ENCODE measurements around the gene ARL10. TPM values are rescaled to one million over a fixed set of nuclear protein-coding genes. Genes with fewer than 3 reads are reported as not detected.

ARL10 gene
- total and polyA plus RNA-seq, 4 donors: 0.35 to 2.2 (median 1.5) TPM

- TF ChIP-seq, protein P1, sequence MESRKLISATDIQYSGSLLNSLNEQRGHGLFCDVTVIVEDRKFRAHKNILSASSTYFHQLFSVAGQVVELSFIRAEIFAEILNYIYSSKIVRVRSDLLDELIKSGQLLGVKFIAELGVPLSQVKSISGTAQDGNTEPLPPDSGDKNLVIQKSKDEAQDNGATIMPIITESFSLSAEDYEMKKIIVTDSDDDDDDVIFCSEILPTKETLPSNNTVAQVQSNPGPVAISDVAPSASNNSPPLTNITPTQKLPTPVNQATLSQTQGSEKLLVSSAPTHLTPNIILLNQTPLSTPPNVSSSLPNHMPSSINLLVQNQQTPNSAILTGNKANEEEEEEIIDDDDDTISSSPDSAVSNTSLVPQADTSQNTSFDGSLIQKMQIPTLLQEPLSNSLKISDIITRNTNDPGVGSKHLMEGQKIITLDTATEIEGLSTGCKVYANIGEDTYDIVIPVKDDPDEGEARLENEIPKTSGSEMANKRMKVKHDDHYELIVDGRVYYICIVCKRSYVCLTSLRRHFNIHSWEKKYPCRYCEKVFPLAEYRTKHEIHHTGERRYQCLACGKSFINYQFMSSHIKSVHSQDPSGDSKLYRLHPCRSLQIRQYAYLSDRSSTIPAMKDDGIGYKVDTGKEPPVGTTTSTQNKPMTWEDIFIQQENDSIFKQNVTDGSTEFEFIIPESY (IDR thresholded peaks at IDR 0.05): no peak
These were observed 60.5 kb downstream of the ARL10 start (continued) for GRCh38 chr5:176425791-176426190.

DNA sequence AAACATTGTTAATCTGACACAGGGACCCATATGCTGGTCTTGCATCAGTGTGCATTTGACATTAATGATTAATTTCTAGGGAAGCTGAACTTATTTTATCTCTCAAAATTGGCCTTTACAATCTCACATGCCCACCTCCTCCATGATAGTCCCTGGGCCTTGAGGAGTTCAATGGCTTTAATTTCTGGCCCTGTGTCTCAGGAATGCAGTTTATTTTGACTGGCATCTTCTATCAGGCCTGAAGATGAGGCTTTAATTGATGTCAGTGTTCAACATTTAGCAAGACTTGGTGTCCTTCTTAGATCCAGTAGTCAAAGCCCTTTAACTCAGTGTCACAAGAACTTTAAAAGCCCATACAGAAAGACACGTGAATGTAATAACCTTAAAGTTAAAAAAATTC lies 61.6 kb downstream of the ARL10 start:
- TF ChIP-seq NR2F2 (IDR thresholded peaks at IDR 0.05) (no peak), ATF3 (IDR thresholded peaks at IDR 0.05) (no peak), YY1 (IDR thresholded peaks at IDR 0.05) (no peak), TAF1 (conservative IDR thresholded peaks at IDR 0.05) (no peak)
- TF ChIP-seq, protein P1 (IDR thresholded peaks at IDR 0.05): no peak
- Histone ChIP-seq H3K4me1 (ENCODE audit: control insufficient read depth in 4 of 4, insufficient read depth in 4 of 4, low read length in 3 of 4) (no peaks in the 10 kb centered on the region), H3K36me3 (ENCODE audit: control insufficient read depth in 4 of 4, insufficient read depth in 3 of 4, low read depth in 1 of 4, low read length in 3 of 4) (no peaks in the 10 kb centered on the region), H3K27ac (ENCODE audit: low read depth in 1 of 2, low read length in 2 of 2) (no peak overlapping the region), H3K4me3 (ENCODE audit: low read depth in 1 of 3, low read length in 3 of 3) (no peak overlapping the region), H3K9ac (ENCODE audit: low read depth in 1 of 2, low read length in 2 of 2) (no peak overlapping the region), H3K9me3 (ENCODE audit: control insufficient read depth in 4 of 4, low read length in 3 of 4) (no peaks in the 10 kb centered on the region), H3K27me3 (ENCODE audit: control insufficient read depth in 4 of 4, insufficient read depth in 4 of 4, low read length in 3 of 4) (peaks cover 0 to 2% (median 0%) of the 10 kb centered on the region in 4 donors)
- 73% methylated on average over 1 of the region's 1 CpG for WGBS
- DNase-seq (ENCODE audit: low spot score): no peak

- peaks cover 0 to 2% (median 0%) of the 10 kb centered on the region in 4 donors for H3K27me3 ChIP-seq (ENCODE audit: control insufficient read depth in 4 of 4, insufficient read depth in 4 of 4, low read length in 3 of 4)
- TF ChIP-seq EGR1 (IDR thresholded peaks at IDR 0.05; ENCODE audit: low read depth in 2 of 2) (no peak), NR2F2 (IDR thresholded peaks at IDR 0.05) (no peak), JUND (IDR thresholded peaks at IDR 0.05) (no peak), RAD21 (IDR thresholded peaks at IDR 0.05) (no peak), RXRA (IDR thresholded peaks at IDR 0.05) (no peak), TAF1 (conservative IDR thresholded peaks at IDR 0.05) (no peak), CTCF (IDR thresholded peaks at IDR 0.05; ENCODE audit: low read depth, low read length, missing input control) (no peak), HNF4A (conservative IDR thresholded peaks at IDR 0.05) (no peak), FOXA2 (IDR thresholded peaks at IDR 0.05) (no peak), FOXA1 (IDR thresholded peaks at IDR 0.05) (no peak)
- TF ChIP-seq, protein P2, sequence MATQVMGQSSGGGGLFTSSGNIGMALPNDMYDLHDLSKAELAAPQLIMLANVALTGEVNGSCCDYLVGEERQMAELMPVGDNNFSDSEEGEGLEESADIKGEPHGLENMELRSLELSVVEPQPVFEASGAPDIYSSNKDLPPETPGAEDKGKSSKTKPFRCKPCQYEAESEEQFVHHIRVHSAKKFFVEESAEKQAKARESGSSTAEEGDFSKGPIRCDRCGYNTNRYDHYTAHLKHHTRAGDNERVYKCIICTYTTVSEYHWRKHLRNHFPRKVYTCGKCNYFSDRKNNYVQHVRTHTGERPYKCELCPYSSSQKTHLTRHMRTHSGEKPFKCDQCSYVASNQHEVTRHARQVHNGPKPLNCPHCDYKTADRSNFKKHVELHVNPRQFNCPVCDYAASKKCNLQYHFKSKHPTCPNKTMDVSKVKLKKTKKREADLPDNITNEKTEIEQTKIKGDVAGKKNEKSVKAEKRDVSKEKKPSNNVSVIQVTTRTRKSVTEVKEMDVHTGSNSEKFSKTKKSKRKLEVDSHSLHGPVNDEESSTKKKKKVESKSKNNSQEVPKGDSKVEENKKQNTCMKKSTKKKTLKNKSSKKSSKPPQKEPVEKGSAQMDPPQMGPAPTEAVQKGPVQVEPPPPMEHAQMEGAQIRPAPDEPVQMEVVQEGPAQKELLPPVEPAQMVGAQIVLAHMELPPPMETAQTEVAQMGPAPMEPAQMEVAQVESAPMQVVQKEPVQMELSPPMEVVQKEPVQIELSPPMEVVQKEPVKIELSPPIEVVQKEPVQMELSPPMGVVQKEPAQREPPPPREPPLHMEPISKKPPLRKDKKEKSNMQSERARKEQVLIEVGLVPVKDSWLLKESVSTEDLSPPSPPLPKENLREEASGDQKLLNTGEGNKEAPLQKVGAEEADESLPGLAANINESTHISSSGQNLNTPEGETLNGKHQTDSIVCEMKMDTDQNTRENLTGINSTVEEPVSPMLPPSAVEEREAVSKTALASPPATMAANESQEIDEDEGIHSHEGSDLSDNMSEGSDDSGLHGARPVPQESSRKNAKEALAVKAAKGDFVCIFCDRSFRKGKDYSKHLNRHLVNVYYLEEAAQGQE (IDR thresholded peaks at IDR 0.05): no peak
- TF ChIP-seq, protein P1 (IDR thresholded peaks at IDR 0.05): no peak
- TF ChIP-seq, protein P3, sequence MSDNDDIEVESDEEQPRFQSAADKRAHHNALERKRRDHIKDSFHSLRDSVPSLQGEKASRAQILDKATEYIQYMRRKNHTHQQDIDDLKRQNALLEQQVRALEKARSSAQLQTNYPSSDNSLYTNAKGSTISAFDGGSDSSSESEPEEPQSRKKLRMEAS (IDR thresholded peaks at IDR 0.05): no peak
- 76% methylated on average over 4 of the region's 4 CpGs for WGBS
- H3K4me1 ChIP-seq (ENCODE audit: control insufficient read depth in 4 of 4, insufficient read depth in 4 of 4, low read length in 3 of 4): no peaks in the 10 kb centered on the region
- DNase-seq (ENCODE audit: low spot score): no peak
- H3K9me3 ChIP-seq (ENCODE audit: control insufficient read depth in 4 of 4, low read length in 3 of 4): no peaks in the 10 kb centered on the region
- no peak overlapping the region for H3K4me3 ChIP-seq (ENCODE audit: low read depth in 1 of 3, low read length in 3 of 3)
- H3K27ac ChIP-seq (ENCODE audit: low read depth in 1 of 2, low read length in 2 of 2): no peak overlapping the region
- no peaks in the 10 kb centered on the region for H3K36me3 ChIP-seq (ENCODE audit: control insufficient read depth in 4 of 4, insufficient read depth in 3 of 4, low read depth in 1 of 4, low read length in 3 of 4)
- H3K9ac ChIP-seq (ENCODE audit: low read depth in 1 of 2, low read length in 2 of 2): no peak overlapping the region
These were observed 62.7 kb downstream of the ARL10 start for GRCh38 chr5:176427971-176428370.
